A549 treated with Hydrocortisone at 1 μM for 4 hours (cell line): ENCODE results near the gene CYP4F3. TPM values are rescaled to one million over a fixed set of nuclear protein-coding genes. Genes with fewer than 3 reads are reported as not detected.

Experiments
- total RNA-seq: library from RNA; stranded (reverse); fragments of 200-300 nt; extraction: Qiagen RNA extraction; gene quantifications from 5 replicates; pipeline ENCODE4 v1.2.3, GENCODE V29; 2022

CYP4F3 gene
- 2.7 to 4.9 TPM (median 3.2 TPM) in 5 replicates for total RNA-seq

GRCh38 chr19:15640294-15640903, at the start of gene CYP4F3:
Gene CYP4F3, plus strand, starts transcription at chr19:15640897. Its CDS starts 519 bp downstream, at chr19:15641416.

GRCh38 chr19:15614507-15615379, 26.0 kb upstream of the CYP4F3 start, which contains the start of gene CYP4F8:
Gene CYP4F8, plus strand, starts transcription at chr19:15615218. Its CDS starts 399 bp downstream, at chr19:15615617.

GRCh38 chr19:15672580-15673175, 32.0 kb downstream of the CYP4F3 start, which contains the start of gene CYP4F12:
Gene CYP4F12, plus strand, starts transcription at chr19:15673087. Its CDS starts 443 bp downstream, at chr19:15673530.

Other genes starting within 250 kb of the CYP4F3 start
- gene AKAP8L, start 221.9 kb upstream of the CYP4F3 start, total RNA-seq = 33.3 to 43.6 TPM (median 36.6 TPM) in 5 replicates
- gene WIZ, start 190.9 kb upstream of the CYP4F3 start, total RNA-seq = 17.3 to 23.1 TPM (median 22.0 TPM) in 5 replicates
- 0.10 TPM in 1 of 5 replicates, not detected in the others for gene RASAL3, start 176.4 kb upstream of the CYP4F3 start, total RNA-seq
- 0.10 TPM in 1 of 5 replicates, not detected in the others for gene PGLYRP2, start 161.4 kb upstream of the CYP4F3 start, total RNA-seq
- 0.20 to 0.36 TPM (median 0.28 TPM) in 5 replicates for gene CYP4F22, start 132.4 kb upstream of the CYP4F3 start, total RNA-seq
- not detected in 5 replicates for gene CYP4F8, start 25.7 kb upstream of the CYP4F3 start, total RNA-seq
- gene CYP4F12, start 32.2 kb downstream of the CYP4F3 start, total RNA-seq = 1.8 to 2.4 TPM (median 2.4 TPM) in 5 replicates
- not detected in 5 replicates for gene OR10H2, start 87.1 kb downstream of the CYP4F3 start, total RNA-seq
- gene OR10H3, start 97.1 kb downstream of the CYP4F3 start, total RNA-seq = not detected in 5 replicates
- gene OR10H5, start 146.8 kb downstream of the CYP4F3 start, total RNA-seq = not detected in 5 replicates
- not detected in 5 replicates for gene OR10H1, start 174.8 kb downstream of the CYP4F3 start, total RNA-seq